ENCODE results near the gene LIN7C. TPM values are rescaled to one million over a fixed set of nuclear protein-coding genes. Genes with fewer than 3 reads are reported as not detected.

Gene LIN7C
- total and polyA plus RNA-seq, 12 donors, result 3.4 to 22.3 (median 16.4) TPM

- WGBS, 2 donors, result 19 to 20% methylated on average over 21 of the region's 21 CpGs
- H3K4me3 ChIP-seq, result peak overlapping the region; percentile 64 to 97 (median 82)
- peaks cover 0 to 10% (median 0%) of the 10 kb centered on the region in 7 donors for H3K27me3 ChIP-seq
- peak overlapping the region in 9 of 10 donors; percentile 82 to 97 (median 90) for H3K27ac ChIP-seq
- intact Hi-C loops (cut with DNase I), result loop anchor here in 5 of 10 donors (10.0 kb wide), 2 partner anchors 86 to 106 kb away; partner anchors contain the start of gene CCDC34 (in 4 of the 5)
- TF ChIP-seq CTCF (IDR thresholded peaks at IDR 0.05), result no peak
- H3K36me3 ChIP-seq, result no peaks in the 10 kb centered on the region
- no peak for DNase-seq
- H3K9me3 ChIP-seq, result peaks cover 0 to 3% (median 0%) of the 10 kb centered on the region in 11 donors
- ATAC-seq, result peak in 2 of 8 donors; percentile 0 to 1
- H3K4me1 ChIP-seq, result peaks cover 0 to 49% (median 25%) of the 10 kb centered on the region in 9 donors
These were observed 35.6 kb downstream of the LIN7C start for GRCh38 chr11:27470826-27471588.

- Histone ChIP-seq H3K4me1 (peaks cover 0 to 56% (median 28%) of the 10 kb centered on the region in 9 donors), H3K4me3 (peak overlapping the region in 9 of 10 donors; percentile 74 to 97 (median 83)), H3K9me3 (peaks cover 0 to 3% (median 0%) of the 10 kb centered on the region in 11 donors), H3K27ac (peak overlapping the region in 5 of 10 donors; percentile 13 to 97 (median 86)), H3K36me3 (no peaks in the 10 kb centered on the region), H3K27me3 (peaks cover 0 to 10% (median 0%) of the 10 kb centered on the region in 7 donors)
- WGBS, 2 donors, result 54 to 59% methylated on average over 3 of the region's 3 CpGs
- no peak for TF ChIP-seq CTCF (IDR thresholded peaks at IDR 0.05)
- DNase-seq (no peak), ATAC-seq (no peak)
- intact Hi-C loops (cut with DNase I), result loop anchor here in 5 of 10 donors (10.0 kb wide), 2 partner anchors 85 to 105 kb away; partner anchors contain the start of gene CCDC34 (in 4 of the 5)
These were observed 36.4 kb downstream of the LIN7C start for GRCh38 chr11:27470166-27470565.

GRCh38 chr11:27468995-27469695 is 37.4 kb downstream of the LIN7C start:
- WGBS, 2 donors, result 47 to 61% methylated on average over 8 of the region's 8 CpGs
- Histone ChIP-seq H3K9me3 (peaks cover 0 to 3% (median 0%) of the 10 kb centered on the region in 11 donors), H3K27ac (peak overlapping the region in 8 of 10 donors; percentile 0 to 57 (median 29)), H3K4me3 (peak overlapping the region in 8 of 10 donors; percentile 74 to 97 (median 82)), H3K27me3 (peaks cover 0 to 10% (median 0%) of the 10 kb centered on the region in 7 donors), H3K36me3 (no peaks in the 10 kb centered on the region), H3K4me1 (peaks cover 0 to 66% (median 37%) of the 10 kb centered on the region in 9 donors)
- ATAC-seq (no peak), DNase-seq (no peak)
- intact Hi-C loops (cut with DNase I), result loop anchor here in 3 of 10 donors (5.0 to 10.0 kb wide), 3 partner anchors 47 to 74 kb away; no protein-coding TSS in a partner anchor
- TF ChIP-seq CTCF (IDR thresholded peaks at IDR 0.05), result no peak

Data from heart right ventricle (tissue), 16 donors.